ENCODE data around the gene CNST.

Gene CNST

GRCh38 chr1:246532519-246532918 lies 33.7 kb upstream of the CNST start:
- no peaks in the 10 kb centered on the region for H3K4me1 ChIP-seq (ENCODE audit: low read length)
- no peak overlapping the region for H3K9ac ChIP-seq (ENCODE audit: low read length)
- no peaks in the 10 kb centered on the region for H3K9me2 ChIP-seq (replicated peaks; ENCODE audit: insufficient read depth, low read length)
- DNase-seq: no peak
- no peak overlapping the region for H3K4me3 ChIP-seq (ENCODE audit: low read length)
- no peak overlapping the region for H3K27ac ChIP-seq (ENCODE audit: low read length)
- no peaks in the 10 kb centered on the region for H3K9me3 ChIP-seq (replicated peaks; ENCODE audit: insufficient read depth, low read length)
- no peak overlapping the region for H2AFZ ChIP-seq (ENCODE audit: low read length)
- H3K27me3 ChIP-seq (replicated peaks; ENCODE audit: insufficient read depth, low read length): no peaks in the 10 kb centered on the region
- no peak overlapping the region for H3K4me2 ChIP-seq (ENCODE audit: low read depth, low read length)
- H4K20me1 ChIP-seq (ENCODE audit: insufficient read depth, low read length): no peaks in the 10 kb centered on the region
- H3F3A ChIP-seq (ENCODE audit: insufficient read depth, low read length): no peaks in the 10 kb centered on the region
- 0 out of 2 replicates have a peak, but pooled peaks have one; percentile 12 for TF ChIP-seq CTCF (IDR thresholded peaks at IDR 0.05; ENCODE audit: low read length)
- TF ChIP-seq EZH2phosphoT487 (IDR thresholded peaks at IDR 0.05; ENCODE audit: low read length): no peak
- H3K79me2 ChIP-seq (ENCODE audit: low read length): no peaks in the 10 kb centered on the region
- no peaks in the 10 kb centered on the region for H3K36me3 ChIP-seq (replicated peaks; ENCODE audit: insufficient read depth, low read length)

GRCh38 chr1:246533371-246533905 lies 32.8 kb upstream of the CNST start:
- Histone ChIP-seq H3K9me2 (replicated peaks; ENCODE audit: insufficient read depth, low read length) (no peaks in the 10 kb centered on the region), H3K36me3 (replicated peaks; ENCODE audit: insufficient read depth, low read length) (no peaks in the 10 kb centered on the region), H3K9ac (ENCODE audit: low read length) (no peak overlapping the region), H3K27ac (ENCODE audit: low read length) (no peak overlapping the region), H3K4me3 (ENCODE audit: low read length) (no peak overlapping the region), H3K79me2 (ENCODE audit: low read length) (no peaks in the 10 kb centered on the region), H3F3A (ENCODE audit: insufficient read depth, low read length) (no peaks in the 10 kb centered on the region), H3K4me2 (ENCODE audit: low read depth, low read length) (no peak overlapping the region), H4K20me1 (ENCODE audit: insufficient read depth, low read length) (no peaks in the 10 kb centered on the region), H3K27me3 (replicated peaks; ENCODE audit: insufficient read depth, low read length) (no peaks in the 10 kb centered on the region), H3K9me3 (replicated peaks; ENCODE audit: insufficient read depth, low read length) (no peaks in the 10 kb centered on the region), H3K4me1 (ENCODE audit: low read length) (no peaks in the 10 kb centered on the region), H2AFZ (ENCODE audit: low read length) (no peak overlapping the region)
- TF ChIP-seq EZH2phosphoT487 (IDR thresholded peaks at IDR 0.05; ENCODE audit: low read length) (no peak), CTCF (IDR thresholded peaks at IDR 0.05; ENCODE audit: low read length) (no peak), EZH2 (optimal IDR thresholded peaks at IDR 0.05; ENCODE audit: low read depth, low read length) (no peak)
- no peak for DNase-seq

- H3K9ac ChIP-seq (ENCODE audit: low read length): no peak overlapping the region
- no peaks in the 10 kb centered on the region for H4K20me1 ChIP-seq (ENCODE audit: insufficient read depth, low read length)
- no peak overlapping the region for H2AFZ ChIP-seq (ENCODE audit: low read length)
- no peaks in the 10 kb centered on the region for H3K4me1 ChIP-seq (ENCODE audit: low read length)
- H3K9me2 ChIP-seq (replicated peaks; ENCODE audit: insufficient read depth, low read length): no peaks in the 10 kb centered on the region
- no peak for DNase-seq
- TF ChIP-seq EZH2 (optimal IDR thresholded peaks at IDR 0.05; ENCODE audit: low read depth, low read length): no peak
- TF ChIP-seq EZH2phosphoT487 (IDR thresholded peaks at IDR 0.05; ENCODE audit: low read length): no peak
- no peak for TF ChIP-seq CTCF (IDR thresholded peaks at IDR 0.05; ENCODE audit: low read length)
- H3K4me3 ChIP-seq (ENCODE audit: low read length): no peak overlapping the region
- H3F3A ChIP-seq (ENCODE audit: insufficient read depth, low read length): no peaks in the 10 kb centered on the region
- no peaks in the 10 kb centered on the region for H3K27me3 ChIP-seq (replicated peaks; ENCODE audit: insufficient read depth, low read length)
- H3K79me2 ChIP-seq (ENCODE audit: low read length): no peaks in the 10 kb centered on the region
- H3K27ac ChIP-seq (ENCODE audit: low read length): no peak overlapping the region
- H3K36me3 ChIP-seq (replicated peaks; ENCODE audit: insufficient read depth, low read length): no peaks in the 10 kb centered on the region
- H3K9me3 ChIP-seq (replicated peaks; ENCODE audit: insufficient read depth, low read length): no peaks in the 10 kb centered on the region
- no peak overlapping the region for H3K4me2 ChIP-seq (ENCODE audit: low read depth, low read length)
Observed at GRCh38 chr1:246534114-246534513, 32.1 kb upstream of the CNST start.
